PC-9 (cell line): ENCODE results near the gene NELL1. TPM values are rescaled to one million over a fixed set of nuclear protein-coding genes. Genes with fewer than 3 reads are reported as not detected.

Experiments
- BruUV-seq: library from RNA; stranded (reverse); fragments of 400-500 nt; replicated peaks from 2 replicates; lab custom pipeline; 2021; lab: Mats Ljungman, UMichigan
- CTCF ChIA-PET: fragments of 300-600 bp; sonication (Branson Sonifier 250); formaldehyde crosslinking; loops from one replicate; lab custom pipeline; 2022; ENCODE audit warnings: antibody characterized with exemption; lab: Charles Lee
- POLR2A ChIA-PET: fragments of 300-600 bp; sonication (Branson Sonifier 250); formaldehyde crosslinking; loops from one replicate; lab custom pipeline; 2022; ENCODE audit warnings: antibody characterized with exemption; ENCODE audit not compliant: unreplicated experiment; lab: Charles Lee
- DNase-seq, 2 experiments: peaks; one replicate each; pipeline versions ENCODE4 v3.0.0 to v3.0.0-alpha.2; 2015 to 2022; ENCODE audit warnings: mixed read lengths in 1 of 2
- H2AFZ ChIP-seq: fragments of 200-600 bp; sonication (generic); 2 replicates; pipeline ENCODE4 v1.8.1; 2017; ENCODE audit warnings: antibody characterized with exemption
- H3F3A ChIP-seq: fragments of 200-600 bp; sonication (generic); 2 replicates; pipeline ENCODE4 v1.8.1; 2017; ENCODE audit warnings: antibody characterized with exemption, mild to moderate bottlenecking, low read depth; ENCODE audit not compliant: insufficient read depth
- H3K27ac ChIP-seq: fragments of 200-600 bp; sonication (generic); 2 replicates; pipeline ENCODE4 v1.6.1; 2016; ENCODE audit warnings: mixed run types
- H3K27me3 ChIP-seq: fragments of 200-600 bp; sonication (generic); 2 replicates; pipeline ENCODE4 v1.6.1; 2016; ENCODE audit warnings: low read depth, mixed run types; ENCODE audit not compliant: insufficient read depth
- H3K36me3 ChIP-seq: fragments of 200-600 bp; sonication (generic); 2 replicates; pipeline ENCODE4 v1.6.1; 2016; ENCODE audit warnings: low read depth, mixed run types
- H3K4me1 ChIP-seq: fragments of 200-600 bp; sonication (generic); replicated peaks from 2 replicates; pipeline ENCODE4 v1.6.1; 2016; ENCODE audit warnings: mixed run types; ENCODE audit not compliant: insufficient read depth
- H3K4me2 ChIP-seq: fragments of 200-600 bp; sonication (generic); 2 replicates; pipeline ENCODE4 v1.6.1; 2017; ENCODE audit warnings: mixed run types
- H3K4me3 ChIP-seq: fragments of 200-600 bp; sonication (generic); 2 replicates; pipeline ENCODE4 v1.6.1; 2016; ENCODE audit warnings: mixed run types
- H3K79me2 ChIP-seq: fragments of 200-600 bp; sonication (generic); 2 replicates; pipeline ENCODE4 v1.6.1; 2017; ENCODE audit warnings: low read depth, mixed run types
- H3K9me2 ChIP-seq: fragments of 200-600 bp; sonication (generic); 2 replicates; pipeline ENCODE4 v1.8.1; 2017; ENCODE audit warnings: mild to moderate bottlenecking; ENCODE audit not compliant: insufficient read depth
- H3K9me3 ChIP-seq: fragments of 200-600 bp; sonication (generic); 2 replicates; pipeline ENCODE4 v1.8.1; 2016; ENCODE audit warnings: low read depth; ENCODE audit not compliant: insufficient read depth
- H4K20me1 ChIP-seq: fragments of 200-600 bp; sonication (generic); 2 replicates; pipeline ENCODE4 v1.8.1; 2017; ENCODE audit not compliant: insufficient read depth
- CTCF ChIP-seq: fragments of 200-600 bp; sonication (generic); conservative IDR thresholded peaks from 2 replicates; pipeline ENCODE4 v1.6.1; 2017; ENCODE audit warnings: mixed run types, antibody characterized with exemption, mild to moderate bottlenecking, moderate library complexity
- EZH2 ChIP-seq: fragments of 200-600 bp; sonication (generic); IDR thresholded peaks from 2 replicates; pipeline ENCODE4 v1.8.0; 2017; ENCODE audit warnings: antibody characterized with exemption, low read depth
- intact Hi-C: fragments of 100-400 bp; cut with micrococcal nuclease; formaldehyde crosslinking; loops from one replicate; pipeline ENCODE4 v1.10.0; 2022; ENCODE audit not compliant: unreplicated experiment
- total RNA-seq: library from RNA; stranded (reverse); gene quantifications from 2 replicates; pipeline ENCODE4 v1.2.3, GENCODE V29; 2021

NELL1 gene
- total RNA-seq, 1 experiment from 2014 or later = not detected

GRCh38 chr11:21343204-21343603 lies 673.8 kb downstream of the NELL1 start:
- no peaks in the 10 kb centered on the region for H3K79me2 ChIP-seq
- no peak overlapping the region for H3K4me3 ChIP-seq
- H3K36me3 ChIP-seq = no peaks in the 10 kb centered on the region
- no peak for TF ChIP-seq CTCF
- no peak for TF ChIP-seq EZH2
- no peak for DNase-seq
- no peaks in the 10 kb centered on the region for H3F3A ChIP-seq
- no peak overlapping the region for H3K4me2 ChIP-seq
- no peak overlapping the region for H3K27ac ChIP-seq
- intact Hi-C loops = no loop called here
- H4K20me1 ChIP-seq = no peaks in the 10 kb centered on the region
- CTCF ChIA-PET = no interaction called here
- no peak overlapping the region for H2AFZ ChIP-seq
- BruUV-seq = no TSS peak
- no peaks in the 10 kb centered on the region for H3K9me3 ChIP-seq
- no peaks in the 10 kb centered on the region for H3K4me1 ChIP-seq
- no peaks in the 10 kb centered on the region for H3K27me3 ChIP-seq
- POLR2A ChIA-PET = no interaction called here
- H3K9me2 ChIP-seq = no peaks in the 10 kb centered on the region

GRCh38 chr11:21346361-21346760 lies 677.0 kb downstream of the NELL1 start:
- Histone ChIP-seq H3K4me2 (no peak overlapping the region), H3K36me3 (no peaks in the 10 kb centered on the region), H3F3A (no peaks in the 10 kb centered on the region), H3K4me3 (no peak overlapping the region), H3K27me3 (no peaks in the 10 kb centered on the region), H3K79me2 (no peaks in the 10 kb centered on the region), H3K4me1 (no peaks in the 10 kb centered on the region), H3K9me2 (no peaks in the 10 kb centered on the region), H3K27ac (no peak overlapping the region), H4K20me1 (no peaks in the 10 kb centered on the region), H3K9me3 (no peaks in the 10 kb centered on the region), H2AFZ (no peak overlapping the region)
- BruUV-seq = no TSS peak
- POLR2A ChIA-PET = no interaction called here
- CTCF ChIA-PET = no interaction called here
- TF ChIP-seq EZH2 (no peak), CTCF (no peak)
- intact Hi-C loops = no loop called here
- no peak for DNase-seq

- H3K79me2 ChIP-seq = no peaks in the 10 kb centered on the region
- H3F3A ChIP-seq = no peaks in the 10 kb centered on the region
- H3K27me3 ChIP-seq = no peaks in the 10 kb centered on the region
- BruUV-seq = no TSS peak
- no peaks in the 10 kb centered on the region for H3K9me3 ChIP-seq
- ChIA-PET CTCF (no interaction called here), POLR2A (no interaction called here)
- H4K20me1 ChIP-seq = no peaks in the 10 kb centered on the region
- no peak for DNase-seq
- intact Hi-C loops = no loop called here
- no peak overlapping the region for H2AFZ ChIP-seq
- no peak for TF ChIP-seq EZH2
- TF ChIP-seq CTCF = no peak
- no peaks in the 10 kb centered on the region for H3K36me3 ChIP-seq
- no peaks in the 10 kb centered on the region for H3K4me1 ChIP-seq
- H3K27ac ChIP-seq = no peak overlapping the region
- H3K4me3 ChIP-seq = no peak overlapping the region
- no peak overlapping the region for H3K4me2 ChIP-seq
- H3K9me2 ChIP-seq = no peaks in the 10 kb centered on the region
Measured at GRCh38 chr11:21350613-21351012, 681.2 kb downstream of the NELL1 start.
